ENCODE measurements around the gene SNAPIN. TPM values are rescaled to one million over a fixed set of nuclear protein-coding genes. Genes with fewer than 3 reads are reported as not detected.

The SNAPIN gene
- total RNA-seq, 1 experiment from 2014 or later: 39.1 TPM

GRCh38 chr1:153658400-153659174, at the start of gene SNAPIN (continued):
- TF ChIP-seq REST (IDR thresholded peaks at IDR 0.05; ENCODE audit: low read depth) (no peak), EGR1 (IDR thresholded peaks at IDR 0.05; ENCODE audit: low read depth) (peak; percentile 95), TCF7L2 (IDR thresholded peaks at IDR 0.05; ENCODE audit: borderline replicate concordance, extremely low read depth, insufficient read depth, insufficient read length) (no peak), ATF3 (IDR thresholded peaks at IDR 0.05) (no peak)

- Histone ChIP-seq H3K4me3 (replicated peaks in 1 of 2; ENCODE audit: low read depth in 1 of 2, low read length in 2 of 2) (peak overlapping the region; percentile 51 to 59), H3K27ac (ENCODE audit: low read depth, low read length) (peak overlapping the region; percentile 72), H3K4me2 (ENCODE audit: low read length) (peak overlapping the region; percentile 88), H3K9me2 (ENCODE audit: insufficient read depth) (no peaks in the 10 kb centered on the region), H3K4me1 (ENCODE audit: control insufficient read depth in 1 of 2, insufficient read depth in 2 of 2, low read length in 2 of 2) (peaks cover 41 to 64% of the 10 kb centered on the region in 2 experiments), H3K79me2 (ENCODE audit: insufficient read depth, low read length) (peaks cover 63% of the 10 kb centered on the region), H3K9me3 (ENCODE audit: control insufficient read depth in 1 of 2, insufficient read depth in 1 of 2, low read depth in 1 of 2, low read length in 2 of 2) (no peaks in the 10 kb centered on the region), H3K27me3 (ENCODE audit: insufficient read depth, low read length) (no peaks in the 10 kb centered on the region), H3K9ac (ENCODE audit: low read length) (peak overlapping the region; percentile 73), H4K20me1 (ENCODE audit: insufficient read depth) (no peaks in the 10 kb centered on the region), H2AFZ (ENCODE audit: low read depth, low read length, poor library complexity, severe bottlenecking) (no peak overlapping the region), H3K36me3 (ENCODE audit: control insufficient read depth in 1 of 2, insufficient read depth in 2 of 2, low read length in 2 of 2) (peaks cover 3 to 17% of the 10 kb centered on the region in 2 experiments; a peak in 3 of 4 replicates)
- DNase-seq (ENCODE audit: low read depth, low spot score): peak; percentile 90
- peak; percentile 70 for ATAC-seq
- no TSS peak for BruUV-seq (replicated peaks)
- TF ChIP-seq ZBTB33 (IDR thresholded peaks at IDR 0.05; ENCODE audit: extremely low read depth, insufficient replicate concordance, low read length) (peak; percentile 48), EGR1 (IDR thresholded peaks at IDR 0.05; ENCODE audit: low read depth) (no peak), REST (IDR thresholded peaks at IDR 0.05; ENCODE audit: low read depth) (no peak), POLR2A (IDR thresholded peaks at IDR 0.05; ENCODE audit: borderline replicate concordance, extremely low read depth, insufficient read depth, insufficient read length) (peak; percentile 34), YY1 (IDR thresholded peaks at IDR 0.05; ENCODE audit: extremely low read depth, insufficient replicate concordance, low read depth, low read length) (peak; percentile 5), POLR2AphosphoS5 (IDR thresholded peaks at IDR 0.05; ENCODE audit: low read depth, low read length) (peak; percentile 83), TCF7L2 (IDR thresholded peaks at IDR 0.05; ENCODE audit: borderline replicate concordance, extremely low read depth, insufficient read depth, insufficient read length) (peak; percentile 43)
- RAD21 ChIA-PET (ENCODE audit: low non-redundant PET in 1 of 2, low total read pairs in 2 of 2, uncharacterized antibody in 2 of 2, unreplicated experiment in 2 of 2): interaction anchor here in 1 of 2 experiments (1.1 kb wide), 1 partner anchor 74 kb away, joined by 3 read pairs; no protein-coding TSS in a partner anchor
- CTCF ChIA-PET: no interaction called here
- intact Hi-C loops (cut with micrococcal nuclease): no loop called here
- POLR2A ChIA-PET: interaction anchor here (0.6 to 9.1 kb wide), 7 partner anchors 9 to 75 kb away, joined by 3 to 61 read pairs (median 5); partner anchors contain the start of genes CHTOP, S100A13 and S100A6
These were observed 49.5 kb upstream of the SNAPIN start for GRCh38 chr1:153608742-153609584.
